COR-L47 (cell line): ENCODE results near the gene KITLG.
A peak's percentile ranks its signal among the peaks of the same experiment; 100 is the strongest.
"Not testable (repeated sequence)": the region's sequence is repeated elsewhere in the genome, so short reads cannot be mapped to it uniquely, and the experiment has no call there.

Experiments used
- DNase-seq: peaks from one replicate; lab custom pipeline; 2025; lab: John Stamatoyannopoulos, UW

Gene KITLG

GRCh38 chr12:88493636-88494035 is 86.6 kb downstream of the KITLG start:
- DNase-seq = no peak

GRCh38 chr12:88490425-88490824 is 89.8 kb downstream of the KITLG start:
- DNase-seq = no peak

- no peak for DNase-seq
These were observed 107.5 kb downstream of the KITLG start for GRCh38 chr12:88472775-88473174.

GRCh38 chr12:88472248-88472647 is 108.0 kb downstream of the KITLG start:
- no peak for DNase-seq

GRCh38 chr12:88471331-88472045 is 108.8 kb downstream of the KITLG start:
- no peak for DNase-seq

GRCh38 chr12:88469154-88469553 is 111.1 kb downstream of the KITLG start:
- no peak for DNase-seq

GRCh38 chr12:88468581-88468980 is 111.7 kb downstream of the KITLG start:
- no peak for DNase-seq

GRCh38 chr12:88466708-88467107 is 113.6 kb downstream of the KITLG start:
- not testable (repeated sequence) for DNase-seq

- DNase-seq = no peak
These were observed 121.9 kb downstream of the KITLG start for GRCh38 chr12:88458327-88458726.

GRCh38 chr12:88453323-88453722 is 126.9 kb downstream of the KITLG start:
- no peak for DNase-seq

GRCh38 chr12:88451205-88451604 is 129.1 kb downstream of the KITLG start:
- no peak for DNase-seq

GRCh38 chr12:88450136-88450535 is 130.1 kb downstream of the KITLG start:
- DNase-seq = no peak

- peak; percentile 91 for DNase-seq
These were observed 131.8 kb downstream of the KITLG start for GRCh38 chr12:88448337-88448915.

- no peak for DNase-seq
These were observed 134.4 kb downstream of the KITLG start for GRCh38 chr12:88445705-88446394.

GRCh38 chr12:88444481-88444880 is 135.8 kb downstream of the KITLG start:
- no peak for DNase-seq
